NCI-H446 (cell line): ENCODE data around the gene MAPK8IP2.

Source experiments
- DNase-seq, 2 experiments: peaks; one replicate each; lab custom pipeline; 2025; lab: John Stamatoyannopoulos, UW

Gene MAPK8IP2

DNA sequence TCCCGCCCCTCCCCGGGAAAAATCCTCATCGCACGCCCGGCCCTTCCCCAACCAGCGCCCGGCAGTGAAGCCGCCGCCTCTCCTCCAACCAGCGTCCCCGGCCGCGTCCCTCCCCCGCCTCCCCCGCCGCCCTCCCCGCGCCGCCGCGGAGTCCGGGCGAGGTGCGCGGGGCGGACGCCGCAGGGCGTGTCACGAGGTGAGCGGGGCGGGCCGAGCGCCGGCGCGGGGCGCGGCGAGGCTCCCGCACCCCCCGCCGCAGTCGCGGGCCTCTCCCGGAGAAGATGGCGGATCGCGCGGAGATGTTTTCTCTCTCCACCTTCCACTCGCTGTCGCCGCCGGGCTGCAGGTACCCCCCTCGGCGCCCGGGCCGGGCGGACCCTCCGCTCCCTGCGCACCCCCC lies at the start of gene MAPK8IP2:
Gene MAPK8IP2, plus strand, starts transcription at position 256 of the 400 bp plus-strand sequence. Its CDS starts 26 bp downstream, at position 282.
- peak in 1 of 2 experiments; percentile 58 for DNase-seq

DNA sequence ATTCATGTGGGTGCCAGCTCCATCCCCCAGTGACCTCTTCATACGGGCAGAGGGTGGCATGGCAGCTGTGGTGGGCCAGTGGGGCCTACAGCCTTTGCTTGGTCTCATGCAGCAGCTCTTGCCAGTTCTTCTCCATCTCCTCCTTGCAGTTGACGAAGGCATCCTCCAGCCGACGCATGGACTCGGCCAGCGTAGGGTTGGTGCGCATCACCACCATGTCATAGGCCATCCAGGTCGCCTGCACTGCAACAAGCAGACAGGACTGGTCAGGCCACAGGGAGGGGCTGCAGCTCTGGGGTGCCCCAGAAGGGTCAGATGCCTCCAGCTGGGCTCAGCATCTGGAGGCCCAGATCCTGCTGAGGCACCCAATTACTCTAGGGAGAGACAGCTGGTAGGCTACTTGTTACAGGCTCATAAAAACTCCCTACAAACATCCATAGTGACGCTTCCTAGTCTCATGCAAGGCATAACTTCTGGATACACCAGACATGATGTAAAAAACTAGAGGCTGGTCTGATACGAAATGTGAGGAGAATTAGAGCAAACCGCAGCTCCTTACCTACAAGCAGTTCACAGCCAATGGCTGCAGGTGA lies 49.3 kb upstream of the MAPK8IP2 start:
- DNase-seq: no peak

DNA sequence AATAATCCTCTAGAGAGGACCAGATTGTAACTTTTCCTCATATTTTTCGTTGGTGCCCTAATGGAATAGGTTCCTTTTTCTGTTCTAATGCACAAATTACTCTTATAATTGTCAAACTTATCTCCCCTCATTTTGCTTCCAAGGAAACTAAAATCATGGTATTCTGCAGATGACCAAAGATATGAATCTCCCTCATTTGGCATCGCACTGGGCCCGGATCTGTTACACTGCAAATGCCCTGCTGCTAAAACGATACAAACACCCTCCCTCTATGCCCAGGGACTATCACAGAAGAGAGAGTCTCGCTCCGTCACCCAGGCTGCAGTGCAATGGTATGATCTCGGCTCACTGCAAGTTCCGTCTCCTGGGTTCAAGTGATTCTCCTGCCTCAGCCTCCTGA lies 47.3 kb upstream of the MAPK8IP2 start:
- no peak for DNase-seq

DNA sequence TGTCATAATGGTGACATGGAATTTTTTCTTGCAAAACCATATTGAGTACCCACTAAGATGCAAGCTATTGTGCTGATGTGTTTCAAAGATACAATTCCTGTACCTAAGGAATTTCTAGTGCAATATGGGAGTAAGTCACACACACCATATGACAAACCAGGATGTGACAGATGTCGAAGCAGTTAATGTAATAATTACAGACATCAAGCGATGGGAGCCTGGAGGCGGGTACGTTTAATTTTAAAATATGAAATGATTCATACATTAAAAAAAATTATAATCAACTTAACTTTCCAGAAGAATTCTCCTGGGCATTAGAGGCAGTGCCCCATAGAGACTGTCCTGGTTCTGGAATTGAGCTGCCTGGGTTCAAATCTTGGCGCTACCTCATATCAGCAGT lies 43.9 kb upstream of the MAPK8IP2 start:
- no peak for DNase-seq

DNA sequence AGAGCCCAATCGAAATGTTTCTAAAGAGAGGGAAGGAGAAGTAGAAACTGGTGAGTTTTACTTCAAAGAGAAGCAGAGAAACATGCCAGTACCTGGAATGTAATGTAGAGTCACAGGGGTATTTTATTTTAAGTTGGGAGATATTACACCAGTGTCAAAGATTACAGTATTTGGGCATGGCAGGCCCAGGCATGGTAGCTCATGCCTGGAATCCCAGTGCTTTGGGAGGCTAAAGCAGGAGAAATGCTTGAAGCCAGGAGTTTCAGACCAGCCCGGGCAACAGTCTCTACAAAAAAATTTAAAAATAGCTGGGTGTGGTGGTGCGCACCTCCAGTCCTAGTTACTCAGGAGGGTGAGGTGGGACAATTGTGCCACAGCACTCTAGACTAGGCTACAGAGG lies 40.6 kb upstream of the MAPK8IP2 start:
- DNase-seq: no peak

DNA sequence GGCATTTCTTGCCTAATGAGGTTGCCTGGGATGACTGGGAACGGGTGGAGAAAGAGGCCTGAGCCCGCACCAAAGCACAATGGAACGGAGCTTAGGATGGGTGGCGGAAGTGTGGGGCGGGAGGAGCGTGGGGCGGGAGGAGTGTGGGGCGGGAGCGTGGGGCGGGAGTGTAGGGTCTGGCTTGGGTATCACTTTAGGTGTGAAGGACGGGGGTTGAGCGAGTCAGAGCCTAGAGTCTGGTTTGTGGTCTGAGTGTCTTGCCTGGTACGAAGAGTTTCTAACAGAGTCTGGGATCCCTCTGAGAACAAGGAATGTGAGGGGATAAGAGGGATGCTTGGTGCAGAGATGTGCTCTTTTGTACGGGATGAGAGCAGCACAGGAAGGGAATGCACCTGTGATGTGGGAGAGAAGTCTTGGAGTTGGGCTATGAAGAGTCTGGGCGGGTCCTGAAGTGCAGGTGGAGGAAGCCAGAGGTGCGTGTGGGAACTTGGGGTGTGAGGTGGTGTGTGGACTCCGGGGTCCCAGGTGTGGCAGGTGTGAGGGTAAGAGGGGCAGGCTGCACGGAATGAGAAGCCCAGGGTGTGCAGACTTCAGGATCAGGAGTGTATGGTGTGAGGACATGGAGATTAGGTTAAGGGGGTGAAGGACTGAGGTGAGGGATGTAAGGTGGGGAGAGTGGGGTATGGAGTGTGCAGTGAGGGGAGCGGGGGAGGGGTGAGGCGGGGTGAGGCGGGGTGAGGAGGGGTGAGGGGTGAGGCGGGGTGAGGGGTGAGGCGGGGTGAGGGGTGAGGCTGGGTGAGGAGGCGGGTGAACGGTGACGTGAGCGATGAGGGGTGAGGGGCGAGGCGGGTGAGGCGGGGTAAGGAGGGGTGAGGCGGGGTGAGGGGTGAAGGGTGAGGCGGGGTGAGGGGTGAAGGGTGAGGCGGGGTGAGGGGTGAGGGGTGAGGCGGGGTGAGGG lies 38.9 kb upstream of the MAPK8IP2 start:
- no peak for DNase-seq

DNA sequence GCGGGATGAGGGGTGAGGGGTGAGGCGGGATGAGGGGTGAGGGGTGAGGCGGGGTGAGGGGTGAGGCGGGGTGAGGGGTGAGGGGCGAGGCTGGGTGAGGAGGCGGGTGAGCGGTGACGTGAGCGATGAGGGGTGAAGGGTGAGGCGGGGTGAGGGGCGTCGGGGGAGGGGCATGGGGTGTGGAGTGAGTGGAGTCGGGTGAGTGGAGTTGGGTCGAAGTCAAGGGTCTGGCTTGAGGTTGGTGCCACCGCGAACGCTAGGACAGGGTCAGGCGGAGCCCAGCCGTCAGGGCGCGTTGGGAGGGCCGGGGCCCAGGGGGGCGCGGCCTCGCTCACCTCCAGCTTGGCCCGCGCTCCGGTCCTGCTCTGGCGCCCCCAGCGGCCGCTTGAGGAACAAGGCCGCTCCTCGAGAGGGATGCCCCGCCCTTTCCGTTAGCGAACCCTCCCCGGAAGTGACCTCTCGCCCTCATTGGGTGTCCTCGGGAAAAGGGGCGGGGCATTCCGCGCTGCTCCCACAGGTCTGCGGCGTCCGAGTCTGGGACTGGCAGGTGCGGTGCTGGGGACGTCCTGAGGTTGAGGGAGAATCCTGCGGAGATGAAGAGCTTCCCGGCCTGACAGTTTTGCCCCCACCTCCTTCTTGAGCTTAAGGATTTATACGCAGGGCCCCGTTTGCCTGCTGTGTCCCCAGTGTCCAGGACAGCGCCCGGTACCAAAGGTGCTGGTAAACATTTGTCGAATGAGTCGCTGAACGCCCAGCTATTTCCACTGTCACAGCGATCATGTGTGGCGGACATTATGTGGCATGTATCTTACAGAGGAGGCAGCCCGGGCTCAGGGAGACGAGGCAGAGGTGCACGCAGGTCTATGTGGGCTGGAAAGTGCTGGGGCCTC lies 37.8 kb upstream of the MAPK8IP2 start, which contains the start of gene SYCE3:
Gene SYCE3, minus strand, starts transcription at position 397 of the 890 bp plus-strand sequence. CDS start 6,514 bp downstream, outside the sequence.
- DNase-seq: peak; percentile 88 to 96

DNA sequence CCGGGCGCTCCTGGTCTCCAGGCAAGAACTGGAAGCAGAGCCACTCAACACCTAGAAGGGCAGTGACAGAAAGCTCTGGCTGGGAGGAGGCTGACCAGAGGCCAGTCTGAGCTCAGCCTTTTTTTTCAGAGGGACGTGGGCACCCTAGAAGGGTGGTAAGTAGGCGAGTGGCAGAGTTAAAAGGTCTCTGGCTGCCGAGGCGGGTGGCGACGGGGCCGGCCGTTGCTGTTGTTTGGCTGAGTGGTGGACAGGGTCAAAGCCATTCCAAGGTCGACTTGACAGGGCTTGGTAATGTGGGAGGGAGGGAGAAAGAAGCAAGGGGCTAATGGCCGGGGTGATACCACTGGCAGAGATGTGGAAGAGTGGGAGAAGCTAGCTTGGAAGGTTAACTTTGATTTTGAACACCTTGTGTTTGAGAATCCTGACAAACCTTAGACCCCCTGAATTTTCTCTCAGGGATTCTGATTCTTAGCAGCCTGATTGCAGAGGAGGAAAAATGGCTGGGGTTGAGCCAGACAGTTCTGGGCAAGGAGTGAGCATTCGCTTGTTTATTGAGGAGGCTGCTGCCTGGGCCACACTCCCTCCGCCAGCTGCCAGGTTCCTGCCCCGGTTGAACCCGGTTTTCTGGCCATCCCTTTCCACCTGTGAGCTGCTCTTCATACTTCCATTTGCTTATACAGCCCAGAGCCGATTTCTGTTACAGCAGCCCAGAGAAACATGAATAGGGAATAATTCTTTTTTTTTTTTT lies 37.0 kb upstream of the MAPK8IP2 start:
- DNase-seq: no peak

DNA sequence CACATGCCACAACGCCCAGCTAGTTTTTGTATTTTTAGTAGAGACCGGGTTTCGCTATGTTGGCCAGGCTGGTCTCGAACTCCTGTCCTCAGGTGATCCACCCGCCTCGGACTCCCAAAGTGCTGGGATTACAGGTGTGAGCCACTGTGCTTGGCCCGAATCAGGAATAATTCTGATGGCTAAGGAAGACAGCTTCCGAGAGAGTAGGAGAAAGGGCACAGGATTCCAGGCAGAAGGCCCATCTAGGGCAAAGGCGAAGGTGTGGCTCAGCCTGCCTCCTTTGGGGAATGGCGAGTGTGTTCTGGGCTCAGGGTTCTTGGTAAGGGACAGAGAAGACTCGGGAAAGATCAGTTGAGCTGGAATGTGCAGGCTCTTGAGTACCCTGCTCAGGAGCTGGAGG lies 36.3 kb upstream of the MAPK8IP2 start:
- no peak for DNase-seq

DNA sequence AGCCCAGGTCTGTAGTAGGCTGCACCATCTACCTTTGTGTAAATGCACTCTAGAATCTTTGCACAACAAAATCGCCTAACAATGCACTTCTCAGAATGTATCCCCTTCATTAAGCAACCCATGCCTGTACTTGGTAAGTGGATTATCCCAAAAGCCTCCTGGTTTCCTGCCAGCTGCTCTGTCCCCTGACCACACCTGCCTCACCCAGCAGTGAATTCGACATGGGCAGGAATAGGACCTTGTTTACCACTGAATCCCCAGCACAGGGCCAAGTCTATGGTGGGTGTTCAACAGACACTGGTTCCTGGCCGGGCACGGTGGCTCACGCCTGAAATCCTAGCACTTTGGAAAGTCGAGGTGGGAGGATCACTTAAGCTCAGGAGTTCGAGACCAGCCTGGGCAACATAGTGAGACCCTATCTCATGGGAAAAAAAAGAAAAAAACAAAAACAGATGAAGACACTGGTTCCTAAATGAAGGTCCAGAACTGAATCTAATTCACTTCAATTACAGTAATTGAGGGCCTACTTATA lies 32.8 kb upstream of the MAPK8IP2 start:
- no peak for DNase-seq

DNA sequence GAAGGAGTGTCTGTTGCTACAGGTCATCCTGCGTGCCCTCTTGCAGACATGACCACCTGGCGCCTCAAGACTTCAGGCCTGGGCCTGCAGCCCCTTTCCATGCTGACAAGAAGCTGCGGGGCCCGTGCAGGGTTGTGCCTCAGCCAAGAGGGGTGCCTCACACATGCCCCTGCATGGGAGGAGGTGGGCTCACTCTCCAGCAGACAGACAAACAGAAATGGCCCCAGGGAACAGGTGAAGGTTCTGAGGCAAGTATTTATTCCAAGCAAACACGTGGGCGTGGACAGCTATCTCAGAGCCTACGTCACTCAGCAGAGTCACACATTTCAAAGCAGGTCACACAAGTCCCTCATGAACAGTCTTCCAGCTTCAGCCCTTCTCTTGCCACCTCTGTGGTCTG lies 32.0 kb upstream of the MAPK8IP2 start:
- no peak for DNase-seq

DNA sequence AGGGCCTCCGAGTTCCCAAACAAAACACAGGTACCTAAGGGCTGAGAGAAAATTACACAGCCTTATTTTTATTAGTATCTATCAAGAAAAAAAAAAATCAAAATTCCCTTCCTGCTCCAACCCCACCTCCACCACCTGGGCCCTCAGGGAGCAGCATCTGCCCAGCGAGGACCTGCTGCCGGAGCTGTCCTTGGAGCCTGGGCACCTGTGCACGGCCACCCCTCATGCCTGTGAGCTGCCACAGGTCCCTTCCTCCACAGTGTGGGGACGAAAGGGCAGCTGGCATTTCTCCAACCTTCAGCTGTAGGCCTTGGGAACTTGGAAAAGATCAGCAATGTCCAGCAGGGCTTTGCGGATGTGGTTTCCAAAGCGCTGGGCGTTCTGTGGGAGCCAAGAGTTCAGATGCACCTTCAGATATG lies 31.5 kb upstream of the MAPK8IP2 start:
- no peak for DNase-seq

DNA sequence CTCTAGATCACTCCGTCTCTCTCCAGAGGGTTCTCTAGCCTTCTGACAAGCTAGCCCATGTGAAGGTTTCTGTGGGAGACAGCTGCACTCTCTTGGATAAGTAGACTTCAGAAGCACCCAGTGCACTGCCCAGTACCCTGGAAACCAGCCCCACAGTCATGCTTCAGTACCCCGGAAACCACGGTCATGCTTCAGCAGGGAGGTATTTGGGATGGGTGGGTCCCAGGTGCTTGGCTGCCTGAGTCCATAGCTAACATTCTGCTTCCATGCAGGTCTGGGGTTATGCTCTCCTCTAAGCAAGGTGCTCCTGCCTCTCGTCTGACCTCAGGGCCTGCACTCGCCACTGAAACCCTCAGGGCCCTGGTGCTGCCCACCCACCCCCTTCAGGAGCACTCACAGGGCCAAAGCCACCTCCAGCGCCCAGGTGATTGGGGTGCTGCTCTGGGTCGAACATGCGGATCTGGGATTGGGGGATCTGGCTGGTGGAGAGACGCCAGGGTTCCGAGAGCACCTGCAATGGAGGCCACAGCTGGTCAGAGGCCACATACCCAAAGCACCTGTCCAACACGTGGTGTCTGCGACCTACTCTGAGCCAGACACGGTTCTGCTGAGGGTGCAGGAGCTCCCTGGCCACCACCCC lies 30.6 kb upstream of the MAPK8IP2 start:
- DNase-seq: no peak

DNA sequence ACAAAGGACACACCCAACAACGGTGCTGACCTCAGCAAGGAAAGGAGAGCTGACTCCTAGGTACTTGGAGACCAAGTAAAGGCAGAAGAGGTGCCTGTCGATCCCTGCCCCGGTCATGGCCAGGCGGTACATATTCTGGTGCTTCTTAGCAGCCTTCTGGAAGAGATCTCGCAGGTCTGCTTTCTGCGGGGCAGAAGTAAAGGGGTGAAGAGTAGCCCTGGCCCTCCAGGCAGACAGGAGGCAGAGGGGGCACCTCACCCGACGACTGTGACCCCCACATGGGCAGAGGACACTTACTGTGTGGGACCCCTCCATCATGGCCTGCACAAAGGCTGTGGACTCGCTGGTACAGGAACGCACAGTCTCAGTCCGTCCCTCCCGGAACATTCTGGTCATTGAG lies 29.7 kb upstream of the MAPK8IP2 start:
- no peak for DNase-seq

DNA sequence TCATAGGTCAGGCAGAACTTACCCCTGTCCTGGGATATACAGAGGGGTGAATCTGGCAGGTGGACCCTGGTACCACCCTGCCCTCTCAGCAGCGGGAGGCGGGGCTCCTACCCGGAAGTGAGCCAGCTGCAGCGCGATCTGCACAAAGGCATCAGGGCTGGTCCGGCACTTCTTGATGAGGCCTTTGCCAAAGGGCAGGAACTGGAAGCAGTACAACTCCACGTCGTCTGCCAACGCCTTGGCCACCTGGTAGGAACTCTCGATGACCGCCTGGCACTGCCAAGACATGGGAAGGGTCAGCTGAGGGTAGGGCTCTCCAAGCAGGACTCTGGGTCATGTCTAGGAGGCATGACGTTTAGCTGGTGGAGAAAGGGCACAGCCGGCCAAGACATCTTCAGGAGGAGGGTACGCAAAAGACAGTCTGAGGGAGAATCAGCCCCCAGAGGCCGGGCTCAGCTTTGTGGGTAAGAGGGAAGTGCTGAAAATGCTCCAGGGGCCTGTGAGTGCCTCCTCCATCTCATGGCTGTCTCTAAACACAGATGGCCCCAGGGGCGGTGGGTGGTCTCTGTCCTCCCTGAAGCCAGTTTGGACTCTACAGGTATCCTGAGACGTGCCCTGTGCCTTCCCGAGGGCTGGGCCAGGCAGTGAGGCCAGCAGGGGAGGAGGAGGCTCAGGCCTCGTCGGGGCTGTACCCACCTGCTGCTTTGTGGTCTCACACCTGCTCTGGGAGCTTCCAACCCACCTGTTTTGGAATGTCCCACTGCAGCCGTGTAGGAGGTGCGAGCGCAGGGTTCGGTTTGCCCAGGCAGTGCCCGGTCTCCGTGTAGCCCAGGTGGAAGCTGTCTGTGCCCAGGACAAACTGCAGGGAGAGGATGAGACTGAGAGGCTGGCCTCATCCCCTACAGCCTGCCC lies 29.1 kb upstream of the MAPK8IP2 start:
- DNase-seq: no peak

DNA sequence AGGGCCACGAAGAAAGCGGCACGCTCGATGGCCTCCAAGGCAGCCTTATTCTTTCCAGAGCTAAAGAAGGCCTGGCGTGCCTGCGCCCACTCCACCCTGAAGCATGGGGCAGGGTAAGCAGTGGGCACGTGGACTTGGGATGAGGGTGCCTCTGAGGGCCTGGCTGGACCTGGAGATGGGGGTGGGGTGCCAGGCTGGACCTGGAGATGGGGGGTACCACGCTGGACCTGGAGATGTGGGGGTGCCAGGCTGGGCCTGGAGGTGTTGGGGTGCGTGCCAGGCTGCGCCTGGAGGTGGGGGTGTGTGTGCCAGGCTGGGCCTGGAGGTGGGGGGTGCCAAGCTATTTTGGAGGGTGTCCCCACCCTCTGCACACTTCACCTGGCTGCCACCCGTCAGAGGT lies 27.6 kb upstream of the MAPK8IP2 start:
- no peak for DNase-seq

DNA sequence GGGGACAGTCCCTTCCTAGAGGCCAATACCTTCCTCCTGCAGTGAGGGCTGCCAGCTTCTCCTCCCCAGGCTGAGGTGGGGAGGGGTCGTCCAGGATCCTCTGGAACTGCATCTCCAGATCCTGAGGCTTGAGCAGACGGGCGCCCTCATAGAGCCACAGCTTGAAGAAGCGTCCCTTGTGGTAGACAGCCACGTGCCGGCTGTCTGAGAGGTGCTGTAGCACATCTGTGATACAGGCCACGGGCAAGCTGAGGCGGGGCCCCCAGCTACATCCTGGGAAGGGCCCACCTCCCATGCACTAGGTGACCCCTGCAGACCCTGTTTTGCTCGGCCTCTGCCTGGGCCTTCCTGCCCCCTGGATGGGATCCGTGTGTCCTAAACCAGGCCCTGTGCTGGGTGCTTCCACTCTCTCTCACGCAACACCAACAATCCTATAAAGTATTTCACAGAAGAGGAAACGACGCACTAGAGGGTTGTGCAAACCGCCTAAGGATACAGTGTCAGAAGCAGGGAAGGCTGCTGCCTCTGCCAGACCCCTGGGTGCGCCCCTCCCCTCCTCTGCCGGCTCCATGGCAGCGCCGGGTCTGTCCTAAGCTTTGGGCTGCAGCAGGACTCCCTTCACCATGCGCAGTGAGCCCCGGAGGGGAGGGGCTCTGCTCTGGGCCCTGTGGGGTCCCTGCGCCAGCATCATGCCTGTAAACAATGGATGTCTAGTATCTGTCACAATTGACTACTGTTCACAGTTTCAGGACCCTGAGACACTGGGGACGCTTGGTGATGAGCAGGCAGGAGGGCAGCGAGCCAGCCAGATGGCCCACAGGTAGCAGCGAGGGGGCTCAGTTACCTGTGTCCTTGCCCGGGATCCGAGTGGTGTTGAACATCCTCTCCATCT lies 26.9 kb upstream of the MAPK8IP2 start:
- no peak for DNase-seq

DNA sequence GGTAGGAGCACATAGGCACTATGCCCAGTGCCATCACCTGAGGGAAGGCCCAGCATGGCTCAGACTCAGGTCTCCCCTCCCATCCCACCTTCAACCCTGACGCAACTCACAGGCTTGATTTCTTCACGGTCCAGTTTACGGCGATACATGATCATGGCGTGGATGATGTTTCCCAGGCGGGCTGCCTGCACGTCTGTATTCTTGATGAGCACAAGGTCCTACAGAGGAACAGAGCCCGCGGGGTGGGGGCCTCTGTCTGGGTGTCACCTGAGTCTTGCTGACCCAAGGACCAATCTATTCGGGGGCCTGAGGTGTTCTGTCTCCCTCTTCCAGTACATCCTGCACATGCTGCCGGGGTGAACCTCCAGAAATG lies 26.2 kb upstream of the MAPK8IP2 start:
- no peak for DNase-seq
